Activated naive CD4-positive, alpha-beta T cell treated with anti-CD3 and anti-CD28 coated beads for 36 hours (primary cell): ENCODE measurements around the gene SESN1. TPM values are rescaled to one million over a fixed set of nuclear protein-coding genes. Genes with fewer than 3 reads are reported as not detected.

Experiments
- CTCF ChIA-PET: fragments of 350-600 bp; sonication (Branson Sonifier 250); formaldehyde crosslinking; loops from one replicate; lab custom pipeline; 2021; ENCODE audit warnings: antibody characterized with exemption; lab: Charles Lee
- DNase-seq: peaks from one replicate; pipeline ENCODE4 v3.0.0-alpha.2; 2020
- H3K27ac Mint-ChIP-seq: one replicate; pipeline ENCODE4 v1.8.0; 2021; ENCODE audit warnings: mild to moderate bottlenecking, mixed read lengths
- H3K27me3 Mint-ChIP-seq: one replicate; pipeline ENCODE4 v1.8.0; 2021; ENCODE audit warnings: low read depth, mixed read lengths
- H3K36me3 Mint-ChIP-seq: one replicate; pipeline ENCODE4 v1.8.0; 2021; ENCODE audit warnings: low read depth, mixed read lengths
- H3K4me1 Mint-ChIP-seq: one replicate; pipeline ENCODE4 v1.8.0; 2021; ENCODE audit warnings: low read depth, mixed read lengths
- H3K4me3 Mint-ChIP-seq: one replicate; pipeline ENCODE4 v1.8.0; 2021; ENCODE audit warnings: mild to moderate bottlenecking, moderate library complexity, mixed read lengths
- H3K9me3 Mint-ChIP-seq: one replicate; pipeline ENCODE4 v1.8.0; 2021; ENCODE audit warnings: mixed read lengths
- intact Hi-C: fragments of 100-400 bp; cut with micrococcal nuclease; formaldehyde crosslinking; loops from one replicate; pipeline ENCODE4 v1.15.1; 2023
- total RNA-seq, 2 experiments: library from RNA; stranded (reverse); gene quantifications; one replicate each; pipeline ENCODE4 v1.2.3, GENCODE V29; 2021

Gene SESN1
- total RNA-seq, 2 experiments from 2014 or later, result 34.0 to 35.0 TPM

DNA sequence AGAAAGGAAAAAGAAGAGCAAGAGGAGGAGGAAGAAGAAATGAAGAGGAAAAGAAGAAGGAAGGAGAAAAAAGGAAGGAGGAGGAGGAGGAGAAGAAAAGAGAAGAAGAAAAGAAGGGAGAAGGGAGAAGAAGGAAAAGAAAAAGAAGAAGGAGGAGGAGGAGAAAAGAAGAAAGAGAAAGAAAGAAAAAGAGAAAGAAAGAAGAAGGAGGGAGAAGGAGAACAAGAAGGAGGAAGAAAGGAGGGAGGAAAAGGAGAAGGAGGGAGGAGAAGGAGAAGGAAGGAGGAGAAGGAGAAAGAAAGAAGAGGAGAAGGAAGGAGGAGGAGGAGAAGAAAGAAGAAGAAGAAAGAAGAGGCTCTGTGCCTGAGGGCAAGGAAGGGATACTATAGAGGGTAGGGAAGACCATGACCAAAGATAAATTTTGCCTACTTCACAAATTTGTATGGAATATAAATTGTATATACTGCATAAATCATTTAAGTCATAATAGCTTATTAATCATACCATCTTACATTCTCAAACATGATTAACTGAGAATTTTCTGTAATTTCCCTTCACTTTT lies 55.7 kb downstream of the SESN1 start:
- no peak overlapping the region for H3K4me3 Mint-ChIP-seq
- CTCF ChIA-PET, result interaction anchor here (0.6 kb wide), 1 partner anchor 19 kb away, joined by 3 read pairs; no protein-coding TSS in a partner anchor
- intact Hi-C loops, result no loop called here
- H3K27ac Mint-ChIP-seq, result no peak overlapping the region
- no peaks in the 10 kb centered on the region for H3K9me3 Mint-ChIP-seq
- DNase-seq, result no peak
- H3K27me3 Mint-ChIP-seq, result no peaks in the 10 kb centered on the region
- H3K4me1 Mint-ChIP-seq, result peaks cover 23% of the 10 kb centered on the region
- H3K36me3 Mint-ChIP-seq, result no peaks in the 10 kb centered on the region

DNA sequence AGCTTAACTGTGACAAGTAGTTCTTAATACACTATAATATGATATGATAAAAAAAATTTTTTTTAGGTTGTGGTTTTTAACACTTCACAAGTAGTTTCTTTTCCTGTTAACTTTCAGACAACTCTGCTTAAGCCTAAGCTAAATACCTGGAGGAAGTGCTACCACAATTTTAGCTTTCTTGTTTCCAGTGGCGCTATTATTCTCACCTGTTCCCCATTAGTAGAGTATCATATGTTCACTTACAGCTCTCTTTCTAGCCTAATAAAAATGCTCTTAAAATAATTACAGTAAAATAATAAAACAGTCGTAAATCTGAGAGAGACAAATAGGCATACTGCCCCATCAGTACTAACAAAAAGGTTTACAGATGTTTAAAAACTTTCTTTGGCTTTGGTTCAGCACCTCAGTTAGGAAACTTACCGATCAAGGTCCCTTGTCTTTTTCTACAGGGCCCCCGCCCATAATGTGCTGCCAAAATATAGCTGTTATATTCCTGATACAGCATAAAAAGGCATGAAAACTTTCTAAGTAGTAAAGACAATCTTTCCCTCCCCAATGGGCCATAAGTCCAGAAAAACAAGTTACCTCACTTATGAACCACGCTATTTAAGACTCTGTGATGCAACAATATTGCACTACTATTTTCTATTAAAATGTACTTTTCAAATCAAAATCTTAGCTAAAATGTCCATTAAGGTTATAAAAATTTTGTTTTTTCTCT lies 57.9 kb downstream of the SESN1 start:
- peaks cover 23% of the 10 kb centered on the region for H3K4me1 Mint-ChIP-seq
- DNase-seq, result no peak
- no peaks in the 10 kb centered on the region for H3K36me3 Mint-ChIP-seq
- H3K9me3 Mint-ChIP-seq, result no peaks in the 10 kb centered on the region
- CTCF ChIA-PET, result interaction anchor here (1.5 to 1.7 kb wide), 2 partner anchors 15 to 36 kb away, joined by 5 to 7 read pairs; no protein-coding TSS in a partner anchor
- no peak overlapping the region for H3K27ac Mint-ChIP-seq
- no peak overlapping the region for H3K4me3 Mint-ChIP-seq
- intact Hi-C loops, result no loop called here
- no peaks in the 10 kb centered on the region for H3K27me3 Mint-ChIP-seq

DNA sequence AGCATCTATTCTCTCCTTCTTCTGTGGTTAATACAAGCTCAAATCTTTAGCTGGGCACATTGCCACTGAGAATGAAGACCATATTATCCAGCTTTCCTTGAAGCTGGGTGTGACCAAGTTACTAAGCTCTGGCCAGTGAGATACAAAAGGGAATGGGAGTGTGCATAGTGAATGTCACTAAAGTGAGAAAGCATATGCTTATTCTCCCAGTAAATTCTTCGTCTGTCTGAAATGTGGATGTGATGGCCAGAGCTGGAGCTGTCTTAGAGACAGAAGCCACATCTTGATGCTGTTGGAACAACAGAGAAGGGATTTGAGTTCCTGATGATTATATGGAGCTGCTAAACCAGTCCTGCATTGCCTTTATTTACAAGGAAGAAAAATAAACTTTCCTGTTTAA lies 60.1 kb downstream of the SESN1 start:
- H3K4me3 Mint-ChIP-seq, result no peak overlapping the region
- H3K36me3 Mint-ChIP-seq, result no peaks in the 10 kb centered on the region
- no peaks in the 10 kb centered on the region for H3K9me3 Mint-ChIP-seq
- CTCF ChIA-PET, result interaction anchor here (0.7 kb wide), 1 partner anchor 9 kb away, joined by 4 read pairs; no protein-coding TSS in a partner anchor
- peaks cover 19% of the 10 kb centered on the region for H3K4me1 Mint-ChIP-seq
- H3K27ac Mint-ChIP-seq, result no peak overlapping the region
- intact Hi-C loops, result loop anchor here (1.0 kb wide), 1 partner anchor 10 kb away; no protein-coding TSS in a partner anchor
- no peak for DNase-seq
- no peaks in the 10 kb centered on the region for H3K27me3 Mint-ChIP-seq

DNA sequence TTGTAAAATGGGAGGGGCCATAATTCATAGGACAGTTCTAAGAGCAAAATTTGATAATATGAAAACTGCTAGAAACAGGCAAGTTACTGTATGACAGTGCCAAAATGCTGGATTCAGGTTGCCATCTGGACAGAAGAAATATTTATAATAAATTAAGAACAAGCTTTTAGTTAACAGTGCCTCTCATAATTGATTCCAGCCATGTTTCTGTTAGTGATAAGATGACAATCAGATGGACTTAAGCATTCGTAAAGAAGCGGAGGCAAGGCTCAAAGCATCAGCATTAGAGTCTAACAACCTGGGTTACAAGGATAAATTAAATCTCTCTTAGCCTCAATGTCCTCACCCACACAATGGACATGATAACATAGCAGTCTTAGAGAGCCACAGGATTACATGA lies 61.0 kb downstream of the SESN1 start:
- Mint-ChIP-seq H3K4me1 (peaks cover 17% of the 10 kb centered on the region), H3K9me3 (no peaks in the 10 kb centered on the region), H3K4me3 (no peak overlapping the region), H3K27ac (no peak overlapping the region), H3K27me3 (no peaks in the 10 kb centered on the region), H3K36me3 (no peaks in the 10 kb centered on the region)
- intact Hi-C loops, result loop anchor here (1.0 kb wide), 1 partner anchor 11 kb away; no protein-coding TSS in a partner anchor
- CTCF ChIA-PET, result interaction anchor here (0.9 kb wide), 1 partner anchor 39 kb away, joined by 4 read pairs; no protein-coding TSS in a partner anchor
- no peak for DNase-seq

DNA sequence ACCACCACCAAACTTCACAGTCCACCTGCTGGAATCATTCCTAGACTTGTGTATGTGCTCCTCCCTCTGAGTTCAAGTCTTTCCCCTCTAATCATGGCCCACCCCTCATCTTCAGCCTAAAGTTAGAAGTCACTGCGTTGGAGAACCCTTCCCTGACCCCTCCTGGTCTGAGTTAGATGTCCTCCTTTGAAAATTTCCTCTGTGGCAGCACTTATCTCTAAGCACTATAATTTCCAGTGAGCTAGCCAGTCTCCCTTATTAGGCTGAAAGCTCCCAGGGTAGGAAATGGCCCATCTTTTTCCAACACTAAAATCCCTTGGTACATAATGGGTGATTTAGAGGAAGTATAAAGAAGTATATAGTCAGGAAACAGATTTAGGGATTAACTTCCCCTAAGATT lies 63.2 kb downstream of the SESN1 start:
- peaks cover 10% of the 10 kb centered on the region for H3K4me1 Mint-ChIP-seq
- H3K27me3 Mint-ChIP-seq, result no peaks in the 10 kb centered on the region
- no peak overlapping the region for H3K4me3 Mint-ChIP-seq
- DNase-seq, result no peak
- H3K9me3 Mint-ChIP-seq, result no peaks in the 10 kb centered on the region
- H3K36me3 Mint-ChIP-seq, result no peaks in the 10 kb centered on the region
- no peak overlapping the region for H3K27ac Mint-ChIP-seq
- CTCF ChIA-PET, result interaction anchor here (0.6 kb wide), 1 partner anchor 17 kb away, joined by 3 read pairs; no protein-coding TSS in a partner anchor
- intact Hi-C loops, result no loop called here

DNA sequence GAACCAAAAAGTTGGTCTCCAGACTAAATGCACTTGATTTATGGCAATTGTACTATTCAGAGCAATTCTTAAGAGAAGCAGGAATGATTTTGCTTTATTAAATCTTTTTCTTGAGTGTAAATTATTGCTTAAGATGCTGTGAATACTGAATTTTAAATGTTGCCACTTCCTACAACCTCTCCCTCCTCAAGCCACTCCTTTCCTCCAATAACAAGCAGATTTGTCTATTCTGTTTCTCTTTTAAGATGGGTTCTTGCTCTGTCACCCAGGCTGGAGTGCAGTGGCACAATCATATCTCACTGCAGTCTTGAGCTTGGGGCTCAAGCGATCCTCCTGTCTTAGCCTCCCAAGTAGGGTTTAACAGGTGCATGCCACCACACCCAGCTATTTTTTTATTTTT lies 65.3 kb downstream of the SESN1 start:
- DNase-seq, result no peak
- CTCF ChIA-PET, result no interaction called here
- H3K9me3 Mint-ChIP-seq, result no peaks in the 10 kb centered on the region

DNA sequence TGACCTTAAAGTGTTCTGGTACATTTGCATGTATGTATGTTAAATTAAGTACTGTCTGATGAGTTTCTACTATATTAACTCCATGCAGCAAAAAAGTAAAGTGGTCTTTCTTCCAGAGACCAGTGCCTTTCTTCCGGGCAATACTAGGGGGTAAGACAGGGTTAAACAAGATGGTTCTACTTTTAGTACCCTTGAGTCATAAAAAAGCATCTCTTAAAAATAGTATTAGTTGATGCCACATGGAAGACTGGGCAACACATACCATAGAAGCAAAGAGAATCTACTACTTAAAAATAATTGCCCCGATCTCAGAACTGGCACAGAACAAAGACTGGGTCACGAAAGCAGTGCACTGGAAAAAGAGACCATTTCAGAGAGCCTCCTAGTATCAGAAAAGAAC lies 66.2 kb downstream of the SESN1 start:
- Mint-ChIP-seq H3K4me1 (peaks cover 25% of the 10 kb centered on the region), H3K9me3 (no peaks in the 10 kb centered on the region), H3K27ac (no peak overlapping the region), H3K27me3 (no peaks in the 10 kb centered on the region), H3K36me3 (no peaks in the 10 kb centered on the region), H3K4me3 (no peak overlapping the region)
- intact Hi-C loops, result no loop called here
- DNase-seq, result no peak
- CTCF ChIA-PET, result no interaction called here

More for the DNA sequence above, 65.3 kb downstream of the SESN1 start:
- intact Hi-C loops, result no loop called here
- Mint-ChIP-seq H3K36me3 (no peaks in the 10 kb centered on the region), H3K27me3 (no peaks in the 10 kb centered on the region), H3K27ac (no peak overlapping the region), H3K4me1 (peaks cover 22% of the 10 kb centered on the region), H3K4me3 (no peak overlapping the region)

DNA sequence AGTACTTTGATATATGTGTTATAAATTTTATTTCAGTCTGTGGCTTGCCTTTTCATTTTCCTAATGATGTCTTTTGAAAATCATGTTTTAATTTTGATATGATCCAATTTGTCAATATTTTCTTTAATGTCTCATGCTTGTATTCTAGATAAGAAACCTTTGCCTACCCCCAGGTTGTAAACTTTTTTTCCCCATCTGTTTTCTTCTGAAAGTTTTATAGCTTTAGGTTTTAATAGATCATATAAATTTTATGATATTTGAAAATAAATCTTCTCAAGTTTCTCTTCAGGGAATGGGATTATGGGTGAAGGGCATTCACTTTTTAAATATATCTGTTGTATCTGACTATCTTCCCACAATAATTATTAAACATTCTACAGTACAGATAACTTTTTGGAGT lies 66.7 kb downstream of the SESN1 start:
- H3K4me3 Mint-ChIP-seq, result no peak overlapping the region
- CTCF ChIA-PET, result no interaction called here
- no peak for DNase-seq
- no peaks in the 10 kb centered on the region for H3K9me3 Mint-ChIP-seq
- intact Hi-C loops, result no loop called here
- no peak overlapping the region for H3K27ac Mint-ChIP-seq
- no peaks in the 10 kb centered on the region for H3K36me3 Mint-ChIP-seq
- peaks cover 30% of the 10 kb centered on the region for H3K4me1 Mint-ChIP-seq
- H3K27me3 Mint-ChIP-seq, result no peaks in the 10 kb centered on the region

DNA sequence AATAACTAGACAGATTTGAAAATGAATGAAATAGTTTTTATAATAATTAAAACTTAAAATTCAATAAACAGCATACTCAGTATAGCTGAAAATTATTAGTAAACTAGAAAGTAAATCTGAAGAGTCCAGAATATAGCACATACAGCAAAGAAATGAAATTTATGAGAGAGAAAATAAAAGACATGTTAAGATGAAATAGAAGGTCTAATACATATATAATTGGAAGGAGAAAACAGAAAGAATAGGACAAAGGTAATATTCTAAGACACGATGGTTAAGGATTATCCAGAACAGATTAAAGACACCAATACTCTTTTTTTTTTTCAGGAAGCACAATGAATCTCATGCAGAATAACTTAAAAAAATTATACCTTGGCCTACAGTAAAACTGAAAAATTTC lies 69.0 kb downstream of the SESN1 start:
- H3K27ac Mint-ChIP-seq, result no peak overlapping the region
- no peaks in the 10 kb centered on the region for H3K27me3 Mint-ChIP-seq
- no peaks in the 10 kb centered on the region for H3K36me3 Mint-ChIP-seq
- no peaks in the 10 kb centered on the region for H3K9me3 Mint-ChIP-seq
- CTCF ChIA-PET, result interaction anchor here (0.6 to 0.7 kb wide), 2 partner anchors 10 to 484 kb away, joined by 3 to 4 read pairs; no protein-coding TSS in a partner anchor
- H3K4me1 Mint-ChIP-seq, result peaks cover 34% of the 10 kb centered on the region
- no peak for DNase-seq
- intact Hi-C loops, result no loop called here
- H3K4me3 Mint-ChIP-seq, result no peak overlapping the region

DNA sequence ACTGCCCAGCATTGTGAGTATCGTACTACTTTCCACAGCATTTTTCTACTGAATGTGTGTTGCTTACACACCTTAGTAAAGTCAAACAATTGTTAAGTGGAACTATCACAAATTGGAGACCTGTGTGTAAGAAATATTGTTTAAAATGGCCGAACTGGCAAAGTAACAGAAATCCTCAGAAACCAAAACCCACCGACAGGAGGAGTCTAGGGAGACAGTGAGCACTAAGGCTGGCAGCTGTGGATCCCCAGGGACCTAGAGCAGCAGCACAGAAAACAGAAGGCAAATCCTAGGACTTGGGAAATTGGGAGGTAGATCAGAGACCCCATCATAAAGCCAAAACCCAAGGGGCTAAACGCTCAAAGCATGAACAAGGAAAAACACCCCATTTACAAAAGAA lies 69.9 kb downstream of the SESN1 start:
- Mint-ChIP-seq H3K36me3 (no peaks in the 10 kb centered on the region), H3K4me1 (peaks cover 40% of the 10 kb centered on the region), H3K9me3 (no peaks in the 10 kb centered on the region), H3K27ac (no peak overlapping the region), H3K27me3 (no peaks in the 10 kb centered on the region), H3K4me3 (no peak overlapping the region)
- intact Hi-C loops, result no loop called here
- no peak for DNase-seq
- CTCF ChIA-PET, result no interaction called here

DNA sequence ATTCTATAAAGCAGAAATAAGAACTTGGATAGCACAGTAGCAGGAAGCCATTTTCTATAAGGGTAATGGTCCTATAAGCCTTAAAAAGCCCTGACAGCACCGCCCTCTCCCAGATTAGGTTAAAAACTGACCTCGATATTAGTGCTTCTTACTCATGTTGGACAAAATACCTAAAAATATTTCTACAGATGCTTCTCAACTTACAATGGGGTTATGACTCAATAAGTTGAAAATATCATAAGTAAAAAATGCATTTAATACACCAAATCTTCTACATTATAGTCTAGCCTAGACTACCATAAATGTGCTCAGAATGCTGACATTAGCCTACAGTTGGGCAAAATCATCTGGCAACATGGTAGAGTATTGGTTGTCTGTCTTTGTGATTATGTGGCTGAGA lies 70.3 kb downstream of the SESN1 start:
- Mint-ChIP-seq H3K36me3 (no peaks in the 10 kb centered on the region), H3K9me3 (no peaks in the 10 kb centered on the region), H3K4me1 (peaks cover 42% of the 10 kb centered on the region), H3K27me3 (no peaks in the 10 kb centered on the region), H3K4me3 (no peak overlapping the region), H3K27ac (no peak overlapping the region)
- intact Hi-C loops, result no loop called here
- DNase-seq, result no peak
- CTCF ChIA-PET, result no interaction called here

DNA sequence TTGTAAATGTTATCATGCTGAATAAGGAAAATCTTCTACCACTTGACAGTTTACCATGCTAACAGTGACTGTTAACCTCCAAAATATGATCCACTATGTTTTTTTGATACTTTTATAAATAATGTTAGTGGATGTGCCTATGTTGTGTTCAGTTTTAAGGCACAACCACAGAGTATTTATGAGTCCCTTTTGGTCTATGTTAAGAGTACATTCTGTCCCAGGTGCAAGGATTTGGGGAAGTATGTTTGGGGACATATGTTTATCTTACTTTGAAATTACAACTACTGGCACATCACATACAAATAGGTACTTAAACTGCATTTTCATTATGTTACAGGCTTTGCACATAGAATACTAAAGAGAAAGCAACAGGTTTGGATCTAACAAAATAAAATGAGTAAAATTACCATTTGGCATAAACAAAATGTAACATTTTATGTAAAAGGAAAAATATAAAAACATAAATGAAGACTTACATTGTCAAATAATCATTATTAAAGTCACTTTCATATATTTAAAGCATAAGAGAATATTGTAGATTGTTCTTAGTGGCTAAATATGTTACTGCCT lies 71.2 kb downstream of the SESN1 start:
- peaks cover 50% of the 10 kb centered on the region for H3K4me1 Mint-ChIP-seq
- H3K27ac Mint-ChIP-seq, result no peak overlapping the region
- no peaks in the 10 kb centered on the region for H3K36me3 Mint-ChIP-seq
- no peaks in the 10 kb centered on the region for H3K9me3 Mint-ChIP-seq
- H3K4me3 Mint-ChIP-seq, result no peak overlapping the region
- intact Hi-C loops, result no loop called here
- CTCF ChIA-PET, result no interaction called here
- no peak for DNase-seq
- no peaks in the 10 kb centered on the region for H3K27me3 Mint-ChIP-seq
